ENCODE data around the gene DAB2IP. TPM values are rescaled to one million over a fixed set of nuclear protein-coding genes. Genes with fewer than 3 reads are reported as not detected.

Gene DAB2IP
- total RNA-seq, 1 donor from 2014 or later = 104 TPM

- TF ChIP-seq CTCF (IDR thresholded peaks at IDR 0.05; ENCODE audit: unreplicated experiment) = no peak
- peaks cover 8% of the 10 kb centered on the region for H3K27me3 Mint-ChIP-seq (ENCODE audit: unreplicated experiment)
- no peak overlapping the region for H3K27ac Mint-ChIP-seq (ENCODE audit: unreplicated experiment)
- H3K36me3 Mint-ChIP-seq (ENCODE audit: low read depth, unreplicated experiment) = peaks cover 51% of the 10 kb centered on the region
- H3K4me3 Mint-ChIP-seq (ENCODE audit: unreplicated experiment) = no peak overlapping the region
- no peaks in the 10 kb centered on the region for H3K4me1 Mint-ChIP-seq (ENCODE audit: unreplicated experiment)
- H3K9me3 Mint-ChIP-seq (ENCODE audit: unreplicated experiment) = no peaks in the 10 kb centered on the region
- no peak for DNase-seq (ENCODE audit: low spot score)
Measured at GRCh38 chr9:121773954-121774714, 122.7 kb downstream of the DAB2IP start.

GRCh38 chr9:121774715-121775613 is 123.5 kb downstream of the DAB2IP start:
- no peak for DNase-seq (ENCODE audit: low spot score)
- H3K9me3 Mint-ChIP-seq (ENCODE audit: unreplicated experiment) = no peaks in the 10 kb centered on the region
- H3K27ac Mint-ChIP-seq (ENCODE audit: unreplicated experiment) = no peak overlapping the region
- peak overlapping the region; percentile 44 for H3K4me3 Mint-ChIP-seq (ENCODE audit: unreplicated experiment)
- H3K27me3 Mint-ChIP-seq (ENCODE audit: unreplicated experiment) = peaks cover 13% of the 10 kb centered on the region
- TF ChIP-seq CTCF (IDR thresholded peaks at IDR 0.05; ENCODE audit: unreplicated experiment) = no peak
- H3K4me1 Mint-ChIP-seq (ENCODE audit: unreplicated experiment) = no peaks in the 10 kb centered on the region
- H3K36me3 Mint-ChIP-seq (ENCODE audit: low read depth, unreplicated experiment) = peaks cover 50% of the 10 kb centered on the region

- H3K27ac Mint-ChIP-seq (ENCODE audit: unreplicated experiment) = no peak overlapping the region
- H3K9me3 Mint-ChIP-seq (ENCODE audit: unreplicated experiment) = no peaks in the 10 kb centered on the region
- H3K27me3 Mint-ChIP-seq (ENCODE audit: unreplicated experiment) = peaks cover 17% of the 10 kb centered on the region
- no peaks in the 10 kb centered on the region for H3K4me1 Mint-ChIP-seq (ENCODE audit: unreplicated experiment)
- DNase-seq (ENCODE audit: low spot score) = no peak
- peaks cover 53% of the 10 kb centered on the region for H3K36me3 Mint-ChIP-seq (ENCODE audit: low read depth, unreplicated experiment)
- peak overlapping the region; percentile 6 for H3K4me3 Mint-ChIP-seq (ENCODE audit: unreplicated experiment)
- TF ChIP-seq CTCF (IDR thresholded peaks at IDR 0.05; ENCODE audit: unreplicated experiment) = no peak
Measured at GRCh38 chr9:121776001-121776738, 124.7 kb downstream of the DAB2IP start.

- TF ChIP-seq CTCF (IDR thresholded peaks at IDR 0.05; ENCODE audit: unreplicated experiment) = no peak
- Mint-ChIP-seq H3K36me3 (ENCODE audit: low read depth, unreplicated experiment) (peaks cover 57% of the 10 kb centered on the region), H3K4me1 (ENCODE audit: unreplicated experiment) (no peaks in the 10 kb centered on the region), H3K27ac (ENCODE audit: unreplicated experiment) (no peak overlapping the region), H3K4me3 (ENCODE audit: unreplicated experiment) (no peak overlapping the region), H3K9me3 (ENCODE audit: unreplicated experiment) (no peaks in the 10 kb centered on the region), H3K27me3 (ENCODE audit: unreplicated experiment) (peaks cover 17% of the 10 kb centered on the region)
- no peak for DNase-seq (ENCODE audit: low spot score)
Measured at GRCh38 chr9:121776739-121777637, 125.6 kb downstream of the DAB2IP start.

Measured in endothelial cell (in vitro differentiated cells).